ENCODE data around the gene GPAT2. TPM values are rescaled to one million over a fixed set of nuclear protein-coding genes. Genes with fewer than 3 reads are reported as not detected.

The GPAT2 gene
- total and polyA plus RNA-seq, 2 of the 8 experiments (the other 6 are each of a cell fraction or from before 2014, with no cell fraction given), result 0.26 to 0.63 TPM

GRCh38 chr2:96025194-96025492 is 9.6 kb downstream of the GPAT2 start:
- H3K4me1 ChIP-seq (replicated peaks in 1 of 4; ENCODE audit: control insufficient read depth in 3 of 4, insufficient read depth in 4 of 4, low read length in 3 of 4), result no peaks in the 10 kb centered on the region
- H3K9ac ChIP-seq (replicated peaks in 1 of 4; ENCODE audit: extremely low read depth in 1 of 4, low read depth in 3 of 4, low read length in 3 of 4), result no peak overlapping the region
- H3K4ac ChIP-seq (replicated peaks; ENCODE audit: insufficient read length, low read depth, low read length), result no peak overlapping the region
- H3K23me2 ChIP-seq (ENCODE audit: low read depth, low read length), result no peaks in the 10 kb centered on the region
- no peak overlapping the region for H3K4me2 ChIP-seq (ENCODE audit: insufficient read depth in 1 of 2, low read depth in 2 of 2, low read length in 2 of 2)
- ChIA-PET POLR2A (ENCODE audit: partially characterized antibody) (no interaction called here), CTCF (ENCODE audit: partially characterized antibody) (interaction anchor here (0.8 to 4.6 kb wide), 7 partner anchors 88 to 242 kb away, joined by 3 to 40 read pairs (median 4); partner anchors contain the start of gene ASTL)
- H2AK5ac ChIP-seq (ENCODE audit: low read depth, low read length), result no peak overlapping the region
- no peak overlapping the region for H2BK12ac ChIP-seq (ENCODE audit: low read depth, low read length)
- no peaks in the 10 kb centered on the region for H3K79me2 ChIP-seq (ENCODE audit: control insufficient read depth in 1 of 2, insufficient read depth in 2 of 2, low read length in 2 of 2)
- no peak overlapping the region for H3K18ac ChIP-seq (ENCODE audit: extremely low read depth, low read length)
- H3K23ac ChIP-seq (ENCODE audit: insufficient read length), result no peak overlapping the region
- H2BK20ac ChIP-seq (ENCODE audit: low read length), result no peak overlapping the region
- no peak overlapping the region for H2AFZ ChIP-seq (ENCODE audit: low read length)
- H3K4me3 ChIP-seq (ENCODE audit: extremely low read depth in 1 of 4, insufficient read depth in 2 of 4, low read depth in 3 of 4, low read length in 4 of 4), result no peak overlapping the region
- DNase-seq (ENCODE audit: low read depth in 1 of 2, low spot score in 2 of 2), result no peak
- no peak overlapping the region for H2BK5ac ChIP-seq (ENCODE audit: low read depth, low read length)
- TF ChIP-seq BACH1 (IDR thresholded peaks at IDR 0.05; ENCODE audit: low read length) (no peak), SIN3A (conservative IDR thresholded peaks at IDR 0.05 in 1 of 2, IDR thresholded peaks at IDR 0.05 in 1 of 2; ENCODE audit: low read depth in 1 of 2, low read length in 2 of 2) (no peak), ATF2 (IDR thresholded peaks at IDR 0.05; ENCODE audit: low read length) (no peak), ZNF274 (IDR thresholded peaks at IDR 0.05; ENCODE audit: borderline replicate concordance, extremely low read depth, low read length) (no peak)
- H4K20me1 ChIP-seq (replicated peaks in 1 of 2; ENCODE audit: control insufficient read depth in 1 of 2, insufficient read depth in 2 of 2, low read length in 2 of 2), result no peaks in the 10 kb centered on the region
- no peak overlapping the region for H2BK15ac ChIP-seq (ENCODE audit: low read length)
- H3K9me3 ChIP-seq (ENCODE audit: insufficient read depth in 2 of 2, low read depth in 1 of 2, low read length in 1 of 2), result no peaks in the 10 kb centered on the region
- no peaks in the 10 kb centered on the region for H3K79me1 ChIP-seq (ENCODE audit: low read depth, low read length)
- no peak overlapping the region for H2BK120ac ChIP-seq (replicated peaks; ENCODE audit: low read depth, low read length)
- no peaks in the 10 kb centered on the region for H3K36me3 ChIP-seq (ENCODE audit: control insufficient read depth in 2 of 4, insufficient read depth in 4 of 4, low read length in 3 of 4)
- no peak overlapping the region for H3K27ac ChIP-seq (ENCODE audit: low read depth, low read length)
- no peak overlapping the region for H3K56ac ChIP-seq (replicated peaks; ENCODE audit: insufficient read length, low read depth, low read length)
- no peak overlapping the region for H3K14ac ChIP-seq (ENCODE audit: insufficient read length)
- no peak overlapping the region for H4K8ac ChIP-seq (ENCODE audit: extremely low read depth, insufficient read depth, low read length)
- no peak for FAIRE-seq
- no peak overlapping the region for H4K5ac ChIP-seq (ENCODE audit: insufficient read length, low read depth, low read length)
- H3K27me3 ChIP-seq (replicated peaks in 1 of 4; ENCODE audit: control insufficient read depth in 3 of 4, extremely low read depth in 1 of 4, insufficient read depth in 3 of 4, low read length in 3 of 4), result no peaks in the 10 kb centered on the region
- H4K91ac ChIP-seq (replicated peaks; ENCODE audit: insufficient read length, low read length), result no peak overlapping the region
- 95% methylated on average over 4 of the region's 4 CpGs; no CpG with 5 or more reads in 1 of the 2 experiments for WGBS, 2 experiments (ENCODE audit: extremely low coverage in 1 of 2, insufficient coverage in 1 of 2, insufficient read length in 1 of 2, insufficient replicate concordance in 2 of 2, low coverage in 1 of 2, low lambda C conversion rate in 2 of 2, missing lambda C conversion rate in 1 of 2)
